Fibroblast of lung (primary cell): ENCODE results near the gene NCK2.
"Not testable (repeated sequence)": the region's sequence is repeated elsewhere in the genome, so short reads cannot be mapped to it uniquely, and the experiment has no call there.

Source experiments
- CTCF ChIP-seq, 2 donors: IDR thresholded peaks in 1 of 2; conservative IDR thresholded peaks in 1 of 2; 1 replicate in 1 of 2; 2 replicates in 1 of 2; pipeline ENCODE4 v1.5.1; 2011 to 2012; ENCODE audit warnings: low read length in 2 of 2, control low read depth in 1 of 2, inconsistent platforms in 1 of 2, low read depth in 1 of 2, mild to moderate bottlenecking in 1 of 2
- EZH2 ChIP-seq: IDR thresholded peaks from 2 replicates; pipeline ENCODE4 v1.5.1; 2012; ENCODE audit warnings: low read length, control low read depth, mild to moderate bottlenecking; ENCODE audit errors: missing control alignments

GRCh38 chr2:105897694-105898093, 153.0 kb downstream of the NCK2 start:
- TF ChIP-seq CTCF (conservative IDR thresholded peaks at IDR 0.05 in 1 of 2, IDR thresholded peaks at IDR 0.05 in 1 of 2; ENCODE audit: low read depth in 1 of 2, low read length in 2 of 2); EZH2: not testable (repeated sequence)
